A673 (cell line): Measurements from ENCODE around the gene PPP2CA. TPM values are rescaled to one million over a fixed set of nuclear protein-coding genes. Genes with fewer than 3 reads are reported as not detected.

ENCODE experiments used
- BruUV-seq: library from RNA; stranded (reverse); fragments of 400-500 nt; replicated peaks from 2 replicates; lab custom pipeline; 2021; lab: Mats Ljungman, UMichigan
- CTCF ChIA-PET: fragments of 300-600 bp; sonication (Branson Sonifier 250); formaldehyde crosslinking; loops from one replicate; lab custom pipeline; 2022; ENCODE audit warnings: antibody characterized with exemption; lab: Charles Lee
- POLR2A ChIA-PET: fragments of 300-600 bp; sonication (Branson Sonifier 250); formaldehyde crosslinking; loops from one replicate; lab custom pipeline; 2022; ENCODE audit warnings: antibody characterized with exemption; ENCODE audit not compliant: low non-redundant PET; lab: Charles Lee
- DNase-seq: peaks from one replicate; pipeline ENCODE4 v3.0.0-alpha.2; 2015; ENCODE audit warnings: low spot score
- H3K27ac ChIP-seq: fragments of 200-600 bp; sonication (generic); 2 replicates; pipeline ENCODE4 v1.5.1; 2016; ENCODE audit warnings: mixed run types, low read depth, mild to moderate bottlenecking, mixed read lengths, antibody characterized with exemption, low read length; ENCODE audit not compliant: poor library complexity, severe bottlenecking
- H3K27me3 ChIP-seq: fragments of 200-600 bp; sonication (generic); replicated peaks from 2 replicates; pipeline ENCODE4 v1.6.1; 2017; ENCODE audit warnings: mixed run types, low read depth, mild to moderate bottlenecking, mixed read lengths, antibody characterized with exemption, low read length; ENCODE audit not compliant: insufficient read depth, poor library complexity
- H3K36me3 ChIP-seq: fragments of 200-600 bp; sonication (generic); 2 replicates; pipeline ENCODE4 v1.6.1; 2016; ENCODE audit warnings: mixed run types, mild to moderate bottlenecking, mixed read lengths, antibody characterized with exemption, low read length; ENCODE audit not compliant: insufficient read depth, poor library complexity, severe bottlenecking
- H3K4me1 ChIP-seq: fragments of 200-600 bp; sonication (generic); 2 replicates; pipeline ENCODE4 v1.6.1; 2017; ENCODE audit warnings: mixed run types, mild to moderate bottlenecking, mixed read lengths, antibody characterized with exemption, low read length; ENCODE audit not compliant: insufficient read depth, poor library complexity, severe bottlenecking
- H3K4me3 ChIP-seq: fragments of 200-600 bp; sonication (generic); 2 replicates; pipeline ENCODE4 v1.5.1; 2016; ENCODE audit warnings: low read depth, mixed run types, mild to moderate bottlenecking, mixed read lengths, low read length; ENCODE audit not compliant: poor library complexity, severe bottlenecking
- H3K9me3 ChIP-seq: fragments of 200-600 bp; sonication (generic); 2 replicates; pipeline ENCODE4 v1.6.1; 2016; ENCODE audit warnings: mixed run types, low read depth, mild to moderate bottlenecking, mixed read lengths, antibody characterized with exemption, low read length; ENCODE audit not compliant: poor library complexity, severe bottlenecking
- EZH2 ChIP-seq: fragments of 200-600 bp; sonication (generic); IDR thresholded peaks from 2 replicates; pipeline ENCODE4 v1.6.1; 2017; ENCODE audit warnings: borderline replicate concordance, low read depth, mild to moderate bottlenecking, mixed read lengths, antibody characterized with exemption, low read length; ENCODE audit not compliant: poor library complexity, severe bottlenecking
- intact Hi-C: fragments of 100-400 bp; cut with micrococcal nuclease; formaldehyde crosslinking; loops from one replicate; pipeline ENCODE4 v1.10.0; 2022; ENCODE audit not compliant: unreplicated experiment
- total RNA-seq: library from RNA; stranded (reverse); gene quantifications from 2 replicates; pipeline ENCODE4 v1.2.3, GENCODE V29; 2021
- TF ChIP-seq, protein P1 (sequence below): fragments of 300-800, 200-600 bp; sonication (generic); conservative IDR thresholded peaks from 2 replicates; pipeline ENCODE4 v1.5.1; 2017; ENCODE audit warnings: low read depth, mild to moderate bottlenecking, antibody characterized with exemption, low read length, moderate library complexity, mixed read lengths

The PPP2CA gene
- total RNA-seq, 1 experiment from 2014 or later, result 227 TPM

DNA sequence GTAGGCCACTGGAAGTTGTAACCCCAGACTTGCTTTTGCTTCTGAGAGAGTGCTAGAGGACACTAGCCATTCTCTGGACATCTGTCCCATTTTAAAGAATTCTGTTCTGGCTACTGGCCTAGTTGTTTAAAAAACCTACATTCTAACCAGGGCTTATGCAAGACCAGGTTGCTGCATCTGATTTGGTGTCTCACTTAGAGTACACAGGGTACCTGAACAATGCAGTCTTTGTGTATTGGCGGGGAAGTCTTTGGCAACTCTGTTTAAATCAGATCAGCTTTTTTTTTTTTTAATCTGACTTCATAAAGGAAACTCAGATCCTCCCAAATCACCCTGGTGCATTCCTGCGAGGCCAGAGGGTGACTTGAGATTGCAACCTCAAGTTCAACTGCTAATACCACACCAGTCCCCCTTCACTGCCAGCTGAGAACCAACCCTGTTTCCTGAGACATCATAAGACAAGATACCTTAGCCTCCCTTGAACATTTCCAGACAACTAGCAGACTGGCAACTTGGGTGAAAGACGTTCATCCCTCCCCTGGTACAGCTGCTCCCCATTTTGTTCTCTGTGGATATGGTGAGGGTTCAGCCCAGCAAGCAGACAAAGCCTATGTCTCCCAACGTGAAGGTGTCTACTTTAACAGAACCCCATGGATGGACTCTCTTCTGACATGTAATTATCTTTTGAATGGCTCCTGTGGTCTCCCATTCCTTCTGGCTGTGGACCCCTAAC, 76.1 kb downstream of the PPP2CA start:
- H3K9me3 ChIP-seq, result no peaks in the 10 kb centered on the region
- DNase-seq, result no peak
- no peak overlapping the region for H3K27ac ChIP-seq
- no peaks in the 10 kb centered on the region for H3K4me1 ChIP-seq
- BruUV-seq, result no TSS peak
- H3K27me3 ChIP-seq, result no peaks in the 10 kb centered on the region
- peaks cover 73% of the 10 kb centered on the region for H3K36me3 ChIP-seq
- TF ChIP-seq, protein P1, sequence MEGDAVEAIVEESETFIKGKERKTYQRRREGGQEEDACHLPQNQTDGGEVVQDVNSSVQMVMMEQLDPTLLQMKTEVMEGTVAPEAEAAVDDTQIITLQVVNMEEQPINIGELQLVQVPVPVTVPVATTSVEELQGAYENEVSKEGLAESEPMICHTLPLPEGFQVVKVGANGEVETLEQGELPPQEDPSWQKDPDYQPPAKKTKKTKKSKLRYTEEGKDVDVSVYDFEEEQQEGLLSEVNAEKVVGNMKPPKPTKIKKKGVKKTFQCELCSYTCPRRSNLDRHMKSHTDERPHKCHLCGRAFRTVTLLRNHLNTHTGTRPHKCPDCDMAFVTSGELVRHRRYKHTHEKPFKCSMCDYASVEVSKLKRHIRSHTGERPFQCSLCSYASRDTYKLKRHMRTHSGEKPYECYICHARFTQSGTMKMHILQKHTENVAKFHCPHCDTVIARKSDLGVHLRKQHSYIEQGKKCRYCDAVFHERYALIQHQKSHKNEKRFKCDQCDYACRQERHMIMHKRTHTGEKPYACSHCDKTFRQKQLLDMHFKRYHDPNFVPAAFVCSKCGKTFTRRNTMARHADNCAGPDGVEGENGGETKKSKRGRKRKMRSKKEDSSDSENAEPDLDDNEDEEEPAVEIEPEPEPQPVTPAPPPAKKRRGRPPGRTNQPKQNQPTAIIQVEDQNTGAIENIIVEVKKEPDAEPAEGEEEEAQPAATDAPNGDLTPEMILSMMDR, result no peak
- no peak for TF ChIP-seq EZH2
- POLR2A ChIA-PET, result no interaction called here
- intact Hi-C loops, result no loop called here
- CTCF ChIA-PET, result no interaction called here
- H3K4me3 ChIP-seq, result no peak overlapping the region

DNA sequence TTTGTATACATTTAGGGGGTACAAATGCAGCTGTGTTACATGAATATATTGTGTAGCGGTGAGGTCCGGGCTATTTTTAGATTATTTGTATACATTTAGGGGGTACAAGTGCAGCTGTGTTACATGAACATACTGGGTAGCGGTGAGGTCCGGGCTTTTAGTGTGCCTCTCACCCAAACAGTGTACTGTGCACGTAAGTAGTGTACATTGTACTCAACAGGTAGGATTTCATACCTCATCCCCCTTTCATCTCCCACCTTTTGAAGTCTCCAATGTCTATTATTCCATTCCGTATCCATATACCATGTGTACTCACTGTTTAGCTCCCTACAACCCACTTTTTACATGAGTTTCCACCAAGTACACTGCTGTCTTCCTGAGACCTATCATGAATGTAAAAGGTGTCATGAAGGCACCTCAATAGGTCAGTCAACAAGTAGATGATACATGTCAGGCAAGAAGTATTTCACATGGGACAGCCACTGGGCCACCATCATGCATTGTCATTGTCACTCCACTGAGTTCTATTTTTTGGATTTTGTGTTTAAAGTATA, 76.8 kb downstream of the PPP2CA start:
- TF ChIP-seq EZH2, result no peak
- ChIA-PET POLR2A (no interaction called here), CTCF (no interaction called here)
- Histone ChIP-seq H3K4me1 (no peaks in the 10 kb centered on the region), H3K36me3 (peaks cover 71% of the 10 kb centered on the region), H3K4me3 (no peak overlapping the region), H3K9me3 (no peaks in the 10 kb centered on the region), H3K27ac (no peak overlapping the region), H3K27me3 (no peaks in the 10 kb centered on the region)
- DNase-seq, result no peak
- intact Hi-C loops, result no loop called here
- no TSS peak for BruUV-seq

DNA sequence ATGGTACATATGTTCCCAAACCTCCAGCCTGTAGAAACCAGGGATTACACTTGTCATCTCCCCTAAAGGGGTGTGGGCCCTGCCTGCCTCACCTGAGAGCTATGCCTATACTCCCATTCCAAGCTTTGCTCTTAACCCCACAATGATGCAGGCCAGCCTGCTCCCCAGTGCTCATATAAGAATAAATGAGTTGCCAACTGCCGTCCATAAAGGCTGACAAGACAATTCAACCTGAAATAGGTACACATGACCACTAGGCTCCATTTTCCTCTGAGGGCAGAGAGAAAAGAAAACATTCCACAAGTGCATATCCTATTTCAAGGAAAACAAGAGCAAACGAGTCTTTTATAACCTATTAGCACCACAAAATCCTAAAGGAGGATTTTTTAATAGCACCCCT, 77.6 kb downstream of the PPP2CA start:
- no peak for DNase-seq
- Histone ChIP-seq H3K36me3 (peaks cover 63% of the 10 kb centered on the region), H3K9me3 (no peaks in the 10 kb centered on the region), H3K27me3 (no peaks in the 10 kb centered on the region), H3K4me1 (no peaks in the 10 kb centered on the region), H3K4me3 (no peak overlapping the region), H3K27ac (no peak overlapping the region)
- TF ChIP-seq, protein P1, result no peak
- no peak for TF ChIP-seq EZH2
- intact Hi-C loops, result no loop called here
- ChIA-PET POLR2A (no interaction called here), CTCF (interaction anchor here (0.9 kb wide), 1 partner anchor 109 kb away, joined by 3 read pairs; no protein-coding TSS in a partner anchor)
- no TSS peak for BruUV-seq
